Stimulated activated CD4-positive, alpha-beta T cell treated with anti-CD3 and anti-CD28 coated beads, TNF-alpha, amount 100 ng/mL, for 1 hour (primary cell): ENCODE measurements around the gene CAMLG.
A peak's percentile ranks its signal among the peaks of the same experiment; 100 is the strongest.
"Not testable (repeated sequence)": the region's sequence is repeated elsewhere in the genome, so short reads cannot be mapped to it uniquely, and the experiment has no call there.

Source experiments
- DNase-seq, 3 donors: peaks; one replicate each; pipeline ENCODE4 v3.0.0-alpha.2; 2020; ENCODE audit warnings: low read depth in 3 of 3, low spot score in 1 of 3

Gene CAMLG

GRCh38 chr5:134738133-134738962 lies at the start of gene CAMLG:
TSS of gene CAMLG (plus strand) at chr5:134738548. CDS start at chr5:134738621, 73 bp downstream.
- peak; percentile 92 to 93 (median 92) for DNase-seq

DNA sequence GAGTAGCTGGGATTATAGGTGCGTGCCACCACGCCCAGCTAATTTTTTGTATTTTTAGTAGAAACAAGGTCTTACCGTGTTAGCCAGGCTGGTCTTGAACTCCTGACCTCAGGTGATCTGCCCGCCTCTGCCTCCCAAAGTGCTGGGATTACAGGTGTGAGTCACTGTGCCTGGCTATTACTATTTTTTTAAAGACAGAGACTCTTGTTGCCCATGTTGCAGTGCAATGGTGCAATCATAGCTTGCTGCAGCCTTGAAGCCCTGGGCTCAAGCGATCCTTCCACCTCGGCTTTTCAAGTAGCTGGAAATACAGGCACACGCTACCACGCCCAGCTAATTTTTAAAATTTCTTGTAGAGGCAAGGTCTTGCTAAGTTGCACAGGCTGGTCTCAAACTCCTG lies 48.2 kb upstream of the CAMLG start:
- not testable (repeated sequence) for DNase-seq

- DNase-seq, result no peak
Observed at GRCh38 chr5:134692722-134693121, 45.6 kb upstream of the CAMLG start.

DNA sequence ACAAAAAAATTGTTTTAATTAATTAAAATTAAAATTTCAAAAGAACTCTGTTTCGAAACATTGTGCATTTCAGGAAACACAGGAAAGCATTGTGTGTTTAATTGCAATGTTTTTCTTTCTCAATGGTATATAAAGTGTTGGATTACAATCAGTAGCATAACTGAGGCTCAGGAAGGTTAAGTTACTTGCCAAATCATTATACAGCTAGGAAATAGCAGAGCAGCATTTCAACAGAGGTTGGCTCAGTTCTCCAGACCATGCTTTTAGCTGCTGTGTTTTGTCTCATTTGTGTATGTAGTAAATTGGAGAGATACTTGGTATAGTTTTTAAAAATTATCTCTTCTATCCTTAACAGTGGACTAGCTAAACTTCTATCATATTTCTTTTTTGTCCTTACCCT lies 30.0 kb upstream of the CAMLG start:
- no peak for DNase-seq

DNA sequence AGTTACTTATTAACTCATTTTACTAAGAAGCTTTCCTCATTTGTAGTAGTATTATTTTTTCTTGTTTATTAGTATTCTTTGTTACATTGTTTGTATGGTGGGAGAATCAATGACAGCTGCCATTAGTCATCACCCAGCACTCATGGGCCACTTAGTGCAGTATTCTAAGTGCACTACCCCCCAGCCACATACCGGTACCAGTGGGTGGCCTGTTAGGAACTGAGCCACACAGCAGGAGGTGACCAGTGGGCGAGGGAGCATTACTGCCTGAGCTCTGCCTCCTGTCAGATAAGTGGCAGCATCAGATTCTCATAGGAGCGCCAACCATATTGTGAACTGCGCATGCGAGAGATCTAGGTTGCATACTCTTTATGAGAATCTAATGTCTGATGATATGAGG lies 24.2 kb upstream of the CAMLG start:
- no peak for DNase-seq

DNA sequence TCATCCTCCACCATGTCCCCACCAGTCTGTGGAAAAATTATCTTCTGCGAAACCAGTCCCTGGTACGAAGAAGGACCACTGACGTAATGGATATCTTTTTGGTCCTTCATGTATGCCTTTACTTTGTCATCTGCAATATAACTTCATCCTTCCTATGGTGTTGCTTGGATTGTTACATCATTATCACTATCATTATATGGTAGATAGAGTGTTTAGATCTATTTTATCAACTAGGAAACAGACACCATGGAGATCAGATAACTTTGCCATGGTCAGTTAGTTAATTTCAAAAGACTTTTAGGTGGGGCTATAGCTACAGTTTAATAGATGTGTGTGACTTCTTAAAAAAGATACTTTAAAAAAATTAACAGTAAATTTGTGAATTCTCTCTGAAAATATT lies 23.8 kb upstream of the CAMLG start:
- DNase-seq, result no peak

DNA sequence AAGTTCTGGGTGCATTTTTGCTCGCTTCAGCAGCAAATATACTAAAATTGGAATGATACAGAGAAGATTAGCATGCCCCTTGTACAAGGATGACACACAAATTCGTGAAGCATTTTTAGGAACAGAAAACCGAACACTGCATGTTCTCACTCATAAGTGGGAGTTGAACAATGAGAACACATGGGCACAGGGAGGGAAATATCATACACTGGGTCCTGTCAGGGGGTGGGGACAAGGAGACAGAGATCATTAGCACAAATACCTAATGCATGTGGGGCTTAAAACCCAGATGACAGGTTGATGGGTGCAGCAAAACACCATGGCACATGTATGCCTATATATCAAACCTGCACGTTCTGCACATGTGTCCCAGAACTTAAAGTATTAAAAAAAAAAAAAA lies 22.9 kb upstream of the CAMLG start:
- DNase-seq, result not testable (repeated sequence)

GRCh38 chr5:134724872-134725271 lies 13.5 kb upstream of the CAMLG start:
- DNase-seq, result no peak

- DNase-seq, result no peak
Observed at GRCh38 chr5:134732819-134733218, 5.5 kb upstream of the CAMLG start.

DNA sequence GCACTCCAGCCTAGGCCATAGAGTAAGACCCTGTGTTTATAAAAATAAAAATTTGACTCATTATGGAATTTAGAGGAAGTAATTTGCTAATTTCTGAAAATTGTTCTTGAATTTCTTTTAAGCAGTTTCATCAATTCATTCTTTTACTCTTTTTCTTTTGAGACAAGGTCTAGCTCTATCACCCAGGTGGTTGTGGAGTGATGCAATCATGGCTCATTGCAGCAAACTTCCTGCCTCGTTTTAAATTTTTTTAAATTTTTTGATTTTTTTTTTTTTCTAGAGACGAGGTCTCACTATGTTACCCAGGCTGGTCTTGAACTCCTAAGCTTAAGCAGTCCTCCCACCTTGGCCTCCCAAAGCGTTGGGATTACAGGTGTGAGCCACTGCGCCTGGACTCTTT lies 3.1 kb upstream of the CAMLG start:
- DNase-seq, result no peak

DNA sequence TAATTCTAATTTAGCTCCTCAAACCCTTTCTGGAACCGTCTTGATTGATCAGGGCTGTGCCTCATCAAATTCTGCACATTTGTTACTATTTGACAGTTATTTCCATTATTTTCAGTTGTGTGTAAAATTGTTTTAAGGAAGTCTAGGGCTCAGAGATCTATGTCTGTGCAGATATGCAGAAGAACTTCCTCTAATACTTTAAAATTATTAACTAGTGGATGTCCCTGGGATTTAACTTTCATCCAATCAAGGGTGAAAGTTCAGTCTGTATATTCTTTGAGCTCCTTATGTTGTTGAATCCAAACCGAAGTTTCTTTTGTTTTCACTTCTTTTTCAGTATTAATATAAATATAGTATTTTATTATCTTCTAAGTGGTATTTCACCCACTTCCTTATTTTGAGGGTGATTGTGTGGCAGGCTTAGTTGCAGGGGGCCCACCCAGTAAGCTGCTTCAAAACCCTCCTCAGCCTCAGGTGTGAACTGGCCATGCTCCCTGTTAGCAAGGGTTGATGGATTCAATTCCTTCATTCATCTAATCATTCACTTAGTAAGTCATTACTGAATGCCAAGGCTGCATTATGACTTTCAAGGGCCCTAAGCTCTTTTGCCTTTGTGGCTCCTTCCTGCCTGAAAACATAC lies 2.1 kb upstream of the CAMLG start:
- no peak for DNase-seq

DNA sequence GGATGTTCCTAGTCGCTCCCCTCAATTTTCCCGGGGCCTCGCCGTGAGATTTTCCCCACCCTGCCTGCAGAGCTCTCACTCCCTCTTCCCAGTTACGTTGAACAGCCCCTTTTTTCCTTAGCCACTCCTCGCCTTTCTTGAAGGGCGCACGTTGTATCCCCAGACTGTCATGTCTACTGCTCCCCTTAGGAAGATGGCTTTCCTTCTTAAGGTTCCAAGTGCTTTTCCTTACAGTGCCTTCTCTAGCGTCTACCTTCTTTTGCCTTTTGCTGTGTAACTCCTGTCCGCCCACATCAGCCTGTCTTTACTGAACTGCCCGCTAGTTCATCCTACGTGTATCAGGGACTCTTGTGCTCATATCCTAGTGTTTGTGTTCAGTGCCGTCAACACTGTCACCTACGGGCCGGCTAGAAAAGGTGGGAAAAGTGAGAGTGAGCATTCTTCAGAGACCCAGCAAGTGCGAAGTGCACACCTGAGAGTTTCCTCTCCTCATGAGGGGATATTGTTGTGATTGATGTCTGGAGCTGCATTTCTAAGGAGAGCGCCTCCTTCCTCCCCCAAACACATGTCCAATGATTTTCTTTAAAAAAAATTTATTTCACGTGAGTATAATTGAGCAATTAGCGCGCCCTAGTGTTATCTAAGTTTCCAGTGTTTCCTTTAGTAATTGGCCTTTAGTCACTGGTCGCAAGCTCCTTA lies 764 bp downstream of the CAMLG start:
- DNase-seq, result no peak

DNA sequence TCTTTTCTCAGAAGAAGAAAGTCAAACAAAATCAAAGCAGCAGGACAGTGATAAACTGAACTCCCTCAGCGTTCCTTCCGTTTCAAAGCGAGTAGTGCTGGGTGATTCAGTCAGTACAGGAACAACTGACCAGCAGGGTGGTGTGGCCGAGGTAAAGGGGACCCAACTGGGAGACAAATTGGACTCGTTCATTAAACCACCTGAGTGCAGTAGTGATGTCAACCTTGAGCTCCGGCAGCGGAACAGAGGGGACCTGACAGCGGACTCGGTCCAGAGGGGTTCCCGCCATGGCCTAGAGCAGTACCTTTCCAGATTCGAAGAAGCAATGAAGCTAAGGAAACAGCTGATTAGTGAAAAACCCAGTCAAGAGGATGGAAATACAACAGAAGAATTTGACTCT lies 2.7 kb downstream of the CAMLG start:
- no peak for DNase-seq

- DNase-seq, result no peak
Observed at GRCh38 chr5:134742134-134742533, 3.8 kb downstream of the CAMLG start.

GRCh38 chr5:134749415-134749814 lies 11.1 kb downstream of the CAMLG start:
- DNase-seq, result no peak

- DNase-seq, result no peak
Observed at GRCh38 chr5:134758176-134758503, 19.8 kb downstream of the CAMLG start.

DNA sequence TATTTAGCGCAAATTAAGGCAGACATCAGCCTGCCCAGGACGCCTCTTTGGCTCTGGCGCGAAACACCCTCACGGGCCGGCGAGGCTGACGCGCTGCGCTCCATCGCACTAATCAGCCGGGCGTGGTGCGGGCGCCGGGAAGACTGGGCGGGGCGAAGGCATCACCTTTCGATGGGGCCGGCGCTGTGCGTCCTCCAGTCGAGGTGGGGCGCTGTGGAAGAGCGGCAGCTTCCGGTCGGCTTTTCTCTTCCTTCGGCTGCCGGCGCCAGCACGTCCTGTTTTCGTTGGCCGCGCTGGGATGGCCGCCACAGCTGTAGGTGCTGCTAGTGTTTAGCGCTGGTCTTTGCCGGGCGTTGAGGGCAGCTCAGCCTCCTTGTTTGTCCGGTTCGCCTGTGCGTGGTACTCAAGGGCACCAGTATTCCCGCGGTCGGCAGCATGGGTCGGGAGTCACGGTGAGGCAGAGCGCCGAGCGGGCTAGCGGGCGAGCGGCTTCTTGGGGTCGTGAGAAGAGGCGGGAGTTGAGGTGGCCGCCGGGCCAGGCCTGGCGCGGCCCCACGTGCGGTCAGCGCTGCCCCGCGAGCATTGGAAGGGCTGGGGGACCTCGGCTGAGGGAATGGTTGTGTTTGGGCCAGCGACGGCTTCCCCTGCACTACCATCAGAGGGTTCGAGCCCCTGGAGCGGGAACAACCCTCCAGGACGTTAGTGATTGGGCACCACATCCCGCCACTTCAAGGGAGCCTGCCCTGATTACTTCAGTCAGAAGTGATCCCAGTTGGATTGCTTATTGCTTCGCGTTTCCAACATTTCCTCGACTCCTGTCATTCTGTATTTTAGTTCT lies 20.4 kb downstream of the CAMLG start, which contains the start of gene DDX46:
DDX46 (plus strand) TSS at position 276 of the 838 bp plus-strand sequence; CDS start at position 436, 160 bp downstream.
- DNase-seq, result peak; percentile 76 to 94 (median 87)

GRCh38 chr5:134767528-134768291 lies 29.4 kb downstream of the CAMLG start:
- not testable (repeated sequence) for DNase-seq

GRCh38 chr5:134769206-134769605 lies 30.9 kb downstream of the CAMLG start:
- DNase-seq, result no peak

DNA sequence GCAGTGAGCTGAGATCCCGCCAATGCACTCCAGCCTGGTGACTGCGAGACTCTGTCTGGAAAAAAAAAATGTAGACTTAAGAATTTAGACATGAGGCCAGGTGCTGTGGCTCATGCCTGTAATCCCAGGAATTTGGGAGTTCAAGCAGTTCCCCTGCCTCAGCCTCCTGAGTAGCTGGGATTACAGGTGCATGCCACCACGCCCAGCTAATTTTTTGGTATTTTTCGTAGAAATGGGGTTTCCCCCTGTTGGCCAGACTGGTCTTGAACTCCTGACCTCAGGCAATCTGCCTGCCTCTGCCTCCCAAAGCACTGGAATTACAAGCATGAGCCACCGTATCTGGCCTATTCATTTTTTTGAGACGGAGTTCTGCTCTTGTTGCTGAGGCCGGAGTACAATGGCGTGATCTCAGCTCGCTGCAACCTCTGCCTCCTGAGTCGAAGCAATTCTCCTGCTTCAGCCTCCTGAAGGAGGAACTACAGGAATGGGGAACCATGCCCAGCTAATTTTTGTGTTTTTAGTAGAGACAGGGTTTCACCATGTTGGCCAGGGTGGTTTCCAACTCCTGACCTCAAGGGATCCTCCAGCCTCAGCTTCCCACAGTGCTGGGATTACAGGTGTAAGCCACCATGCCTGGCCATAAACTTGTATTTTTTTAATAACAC lies 34.2 kb downstream of the CAMLG start:
- DNase-seq, result no peak
